DOHH2 (cell line): ENCODE data around the gene ALDH5A1.

ENCODE experiments used
- H3F3A ChIP-seq: fragments of 200-600 bp; sonication (generic), shearing (Covaris generic); 2 replicates; pipeline ENCODE4 v1.6.0; 2016; ENCODE audit warnings: antibody characterized with exemption, mild to moderate bottlenecking; ENCODE audit not compliant: control insufficient read depth, insufficient read depth
- H3K27ac ChIP-seq: fragments of 200-600 bp; sonication (generic); 2 replicates; pipeline ENCODE4 v1.5.1; 2014; ENCODE audit warnings: low read depth, mild to moderate bottlenecking, low read length, moderate library complexity
- H3K27me3 ChIP-seq: fragments of 200-600 bp; sonication (generic); 2 replicates; pipeline ENCODE4 v1.6.1; 2014; ENCODE audit warnings: mild to moderate bottlenecking, low read length, mixed read lengths; ENCODE audit not compliant: control insufficient read depth
- H3K36me3 ChIP-seq: fragments of 200-600 bp; sonication (generic); 2 replicates; pipeline ENCODE4 v1.6.1; 2014; ENCODE audit warnings: mild to moderate bottlenecking, low read length, moderate library complexity, mixed read lengths; ENCODE audit not compliant: control insufficient read depth
- H3K4me1 ChIP-seq: fragments of 200-600 bp; sonication (generic); 2 replicates; pipeline ENCODE4 v1.6.1; 2014; ENCODE audit warnings: mild to moderate bottlenecking, low read length, mixed read lengths; ENCODE audit not compliant: control insufficient read depth
- H3K4me2 ChIP-seq: fragments of 200-600 bp; sonication (generic); 2 replicates; pipeline ENCODE4 v1.6.0; 2014; ENCODE audit warnings: mild to moderate bottlenecking, low read length, moderate library complexity
- H3K4me3 ChIP-seq: fragments of 200-600 bp; sonication (generic); 2 replicates; pipeline ENCODE4 v1.5.1; 2014; ENCODE audit warnings: mild to moderate bottlenecking, low read length, mixed read lengths
- H3K79me2 ChIP-seq: fragments of 200-600 bp; sonication (generic); 2 replicates; pipeline ENCODE4 v1.6.1; 2014; ENCODE audit warnings: mild to moderate bottlenecking, low read length, mixed read lengths; ENCODE audit not compliant: control insufficient read depth
- H3K9me2 ChIP-seq: fragments of 200-600 bp; sonication (generic); replicated peaks from 2 replicates; pipeline ENCODE4 v1.6.1; 2014; ENCODE audit warnings: mild to moderate bottlenecking, low read length, mixed read lengths; ENCODE audit not compliant: control insufficient read depth
- H3K9me3 ChIP-seq: fragments of 200-600 bp; sonication (generic); 2 replicates; pipeline ENCODE4 v1.6.1; 2014; ENCODE audit warnings: antibody characterized with exemption, low read length, mixed read lengths; ENCODE audit not compliant: control insufficient read depth, insufficient read depth
- H4K20me1 ChIP-seq: fragments of 200-600 bp; sonication (generic); 2 replicates; pipeline ENCODE4 v1.6.0; 2014; ENCODE audit warnings: low read depth, mild to moderate bottlenecking, antibody characterized with exemption, low read length, moderate library complexity; ENCODE audit not compliant: control insufficient read depth, insufficient read depth
- CTCF ChIP-seq: fragments of 200-600 bp; sonication (generic); IDR thresholded peaks from one replicate; pipeline ENCODE4 v1.5.1; 2014; ENCODE audit warnings: antibody characterized with exemption, mild to moderate bottlenecking, low read depth, low read length; ENCODE audit not compliant: poor library complexity, severe bottlenecking
- EZH2phosphoT487 ChIP-seq: fragments of 200-600 bp; sonication (generic); IDR thresholded peaks from 2 replicates; pipeline ENCODE4 v1.6.1; 2017; ENCODE audit warnings: borderline replicate concordance, mild to moderate bottlenecking, antibody characterized with exemption, low read length, moderate library complexity, mixed read lengths

ALDH5A1 gene

GRCh38 chr6:24484657-24485323 lies 10.0 kb upstream of the ALDH5A1 start:
- Histone ChIP-seq H3K4me1 (no peaks in the 10 kb centered on the region), H3K4me3 (no peak overlapping the region), H3K9me2 (no peaks in the 10 kb centered on the region), H3K27ac (no peak overlapping the region), H3K36me3 (no peaks in the 10 kb centered on the region), H3F3A (no peaks in the 10 kb centered on the region), H3K27me3 (no peaks in the 10 kb centered on the region), H3K9me3 (no peaks in the 10 kb centered on the region), H4K20me1 (no peaks in the 10 kb centered on the region), H3K79me2 (no peaks in the 10 kb centered on the region), H3K4me2 (no peak overlapping the region)
- no peak for TF ChIP-seq EZH2phosphoT487
- no peak for TF ChIP-seq CTCF

GRCh38 chr6:24486065-24486464 lies 8.7 kb upstream of the ALDH5A1 start:
- Histone ChIP-seq H3K79me2 (no peaks in the 10 kb centered on the region), H3K4me1 (no peaks in the 10 kb centered on the region), H3K27ac (no peak overlapping the region), H3K36me3 (no peaks in the 10 kb centered on the region), H3K9me2 (no peaks in the 10 kb centered on the region), H4K20me1 (no peaks in the 10 kb centered on the region), H3K4me3 (no peak overlapping the region), H3K9me3 (no peaks in the 10 kb centered on the region), H3F3A (no peaks in the 10 kb centered on the region), H3K4me2 (no peak overlapping the region), H3K27me3 (no peaks in the 10 kb centered on the region)
- TF ChIP-seq CTCF (no peak), EZH2phosphoT487 (no peak)

- H3K4me3 ChIP-seq, result no peak within 1 kb of the TSS
- peaks cover 19% of the 10 kb centered on the region for H3K4me1 ChIP-seq
- H3K36me3 ChIP-seq, result no peaks in the 10 kb centered on the region
- H3K27ac ChIP-seq, result no peak within 1 kb of the TSS
- no peaks in the 10 kb centered on the region for H3F3A ChIP-seq
- no peaks in the 10 kb centered on the region for H4K20me1 ChIP-seq
- H3K27me3 ChIP-seq, result no peaks in the 10 kb centered on the region
- H3K9me2 ChIP-seq, result no peaks in the 10 kb centered on the region
- no peak for TF ChIP-seq CTCF
- TF ChIP-seq EZH2phosphoT487, result no peak
- H3K79me2 ChIP-seq, result no peaks in the 10 kb centered on the region
- H3K9me3 ChIP-seq, result no peaks in the 10 kb centered on the region
- no peak within 1 kb of the TSS for H3K4me2 ChIP-seq
These were observed 5.3 kb upstream of the ALDH5A1 start, which contains the start of gene GPLD1 for GRCh38 chr6:24489470-24489869. Gene GPLD1, minus strand, starts transcription at chr6:24489578. Its CDS starts 67 bp downstream, at chr6:24489511.
